ENCODE data around the gene TET3. TPM values are rescaled to one million over a fixed set of nuclear protein-coding genes. Genes with fewer than 3 reads are reported as not detected.

TET3 gene
- total RNA-seq, 1 donor from 2014 or later, result 12.3 TPM

DNA sequence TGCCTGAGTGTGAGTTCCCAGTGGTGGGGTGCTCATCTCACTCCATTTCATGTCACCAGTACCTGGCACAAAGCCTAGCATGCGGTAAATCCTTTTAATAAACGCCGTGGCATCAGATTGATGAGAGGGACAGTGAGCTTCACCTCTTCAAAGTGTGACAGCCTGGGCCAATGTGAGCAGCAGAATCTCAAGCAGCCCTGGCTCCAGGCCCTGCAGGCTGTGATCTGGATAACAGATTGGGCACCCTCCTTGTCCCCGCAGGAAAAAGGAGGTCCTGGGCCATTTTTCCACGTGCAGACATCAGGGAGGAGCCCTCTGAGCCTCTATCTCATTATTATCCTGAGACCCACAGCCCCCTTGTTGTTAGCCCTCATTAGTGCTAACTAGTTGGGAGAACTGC lies 34.8 kb downstream of the TET3 start:
- H3K9me3 ChIP-seq, result no peaks in the 10 kb centered on the region
- intact Hi-C loops (cut with DNase I), result no loop called here
- no peak overlapping the region for H3K27ac ChIP-seq
- H3K4me1 ChIP-seq, result no peaks in the 10 kb centered on the region
- H3K36me3 ChIP-seq, result no peaks in the 10 kb centered on the region
- DNase-seq (ENCODE audit: extremely low spot score in 2 of 2), result no peak
- H3K27me3 ChIP-seq, result no peaks in the 10 kb centered on the region
- H3K4me3 ChIP-seq, result no peak overlapping the region
- TF ChIP-seq, protein P1, sequence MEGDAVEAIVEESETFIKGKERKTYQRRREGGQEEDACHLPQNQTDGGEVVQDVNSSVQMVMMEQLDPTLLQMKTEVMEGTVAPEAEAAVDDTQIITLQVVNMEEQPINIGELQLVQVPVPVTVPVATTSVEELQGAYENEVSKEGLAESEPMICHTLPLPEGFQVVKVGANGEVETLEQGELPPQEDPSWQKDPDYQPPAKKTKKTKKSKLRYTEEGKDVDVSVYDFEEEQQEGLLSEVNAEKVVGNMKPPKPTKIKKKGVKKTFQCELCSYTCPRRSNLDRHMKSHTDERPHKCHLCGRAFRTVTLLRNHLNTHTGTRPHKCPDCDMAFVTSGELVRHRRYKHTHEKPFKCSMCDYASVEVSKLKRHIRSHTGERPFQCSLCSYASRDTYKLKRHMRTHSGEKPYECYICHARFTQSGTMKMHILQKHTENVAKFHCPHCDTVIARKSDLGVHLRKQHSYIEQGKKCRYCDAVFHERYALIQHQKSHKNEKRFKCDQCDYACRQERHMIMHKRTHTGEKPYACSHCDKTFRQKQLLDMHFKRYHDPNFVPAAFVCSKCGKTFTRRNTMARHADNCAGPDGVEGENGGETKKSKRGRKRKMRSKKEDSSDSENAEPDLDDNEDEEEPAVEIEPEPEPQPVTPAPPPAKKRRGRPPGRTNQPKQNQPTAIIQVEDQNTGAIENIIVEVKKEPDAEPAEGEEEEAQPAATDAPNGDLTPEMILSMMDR (IDR thresholded peaks at IDR 0.05), result no peak
- TF ChIP-seq POLR2A (IDR thresholded peaks at IDR 0.05) (no peak), POLR2AphosphoS5 (IDR thresholded peaks at IDR 0.05; ENCODE audit: insufficient read depth in 1 of 2, low read depth in 1 of 2) (no peak)

DNA sequence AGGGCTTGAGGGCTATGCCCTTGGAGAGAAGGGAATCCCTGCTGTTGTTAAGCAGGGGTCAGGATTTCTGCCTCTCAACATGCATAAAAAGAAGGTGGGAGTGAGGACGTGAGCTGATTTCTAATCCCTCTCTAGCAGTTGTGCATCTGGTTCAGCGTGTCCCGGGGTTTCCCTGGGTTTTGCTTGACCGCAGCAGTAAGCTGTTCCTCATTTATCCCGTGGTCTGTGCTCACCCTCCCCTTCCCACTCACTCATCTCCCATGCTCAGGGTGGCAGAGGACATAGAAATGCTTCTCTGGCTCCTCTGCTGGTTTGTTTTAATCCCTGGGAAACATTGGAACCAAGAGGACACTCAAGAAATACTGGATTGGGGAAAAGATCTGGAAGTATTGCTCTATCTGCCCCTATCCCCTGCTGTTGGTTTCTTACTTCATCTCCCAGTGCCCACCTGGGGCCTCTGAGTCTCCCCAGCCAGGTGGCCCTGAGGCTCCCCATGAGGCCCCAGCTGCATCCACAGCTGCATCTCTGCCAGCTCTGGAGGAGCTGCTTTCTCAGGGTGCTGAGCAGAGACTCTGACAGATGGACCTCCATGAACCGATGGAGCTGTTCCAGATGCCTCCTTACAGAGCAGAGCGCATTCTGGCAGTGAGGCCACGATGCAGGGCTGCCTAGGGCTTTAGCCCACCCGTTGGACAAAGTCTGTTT lies 36.1 kb downstream of the TET3 start:
- intact Hi-C loops (cut with DNase I), result loop anchor here (2.0 kb wide), 1 partner anchor 64 kb away; no protein-coding TSS in a partner anchor
- TF ChIP-seq POLR2AphosphoS5 (IDR thresholded peaks at IDR 0.05; ENCODE audit: insufficient read depth in 1 of 2, low read depth in 1 of 2) (no peak), POLR2A (IDR thresholded peaks at IDR 0.05) (no peak)
- TF ChIP-seq, protein P1 (IDR thresholded peaks at IDR 0.05), result no peak
- Histone ChIP-seq H3K4me1 (no peaks in the 10 kb centered on the region), H3K27me3 (no peaks in the 10 kb centered on the region), H3K36me3 (no peaks in the 10 kb centered on the region), H3K9me3 (no peaks in the 10 kb centered on the region), H3K27ac (no peak overlapping the region), H3K4me3 (no peak overlapping the region)
- DNase-seq (ENCODE audit: extremely low spot score in 2 of 2), result no peak

DNA sequence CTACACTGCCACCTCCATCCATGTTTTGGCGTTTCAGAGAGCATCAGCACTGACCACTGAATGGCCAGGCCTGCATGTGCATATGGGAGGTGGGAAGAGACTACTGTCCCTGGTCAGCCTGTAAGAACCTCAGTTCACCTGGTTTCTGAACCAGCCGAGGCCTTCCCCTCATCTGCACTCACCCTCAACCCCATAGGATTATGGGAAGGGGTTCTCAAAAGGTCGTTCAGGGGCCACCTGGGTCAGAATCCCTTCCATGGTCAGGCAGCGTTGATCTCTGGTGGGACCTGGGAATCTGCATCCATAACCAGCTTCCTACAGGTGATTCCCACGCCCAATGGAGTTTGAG lies 36.7 kb downstream of the TET3 start:
- no peak overlapping the region for H3K27ac ChIP-seq
- H3K9me3 ChIP-seq, result no peaks in the 10 kb centered on the region
- no peaks in the 10 kb centered on the region for H3K4me1 ChIP-seq
- H3K27me3 ChIP-seq, result no peaks in the 10 kb centered on the region
- no peaks in the 10 kb centered on the region for H3K36me3 ChIP-seq
- TF ChIP-seq POLR2AphosphoS5 (IDR thresholded peaks at IDR 0.05; ENCODE audit: insufficient read depth in 1 of 2, low read depth in 1 of 2), result no peak
- no peak for TF ChIP-seq POLR2A (IDR thresholded peaks at IDR 0.05)
- TF ChIP-seq, protein P1 (IDR thresholded peaks at IDR 0.05), result no peak
- no peak for DNase-seq (ENCODE audit: extremely low spot score in 2 of 2)
- H3K4me3 ChIP-seq, result no peak overlapping the region
- intact Hi-C loops (cut with DNase I), result loop anchor here (2.0 kb wide), 1 partner anchor 63 kb away; no protein-coding TSS in a partner anchor

DNA sequence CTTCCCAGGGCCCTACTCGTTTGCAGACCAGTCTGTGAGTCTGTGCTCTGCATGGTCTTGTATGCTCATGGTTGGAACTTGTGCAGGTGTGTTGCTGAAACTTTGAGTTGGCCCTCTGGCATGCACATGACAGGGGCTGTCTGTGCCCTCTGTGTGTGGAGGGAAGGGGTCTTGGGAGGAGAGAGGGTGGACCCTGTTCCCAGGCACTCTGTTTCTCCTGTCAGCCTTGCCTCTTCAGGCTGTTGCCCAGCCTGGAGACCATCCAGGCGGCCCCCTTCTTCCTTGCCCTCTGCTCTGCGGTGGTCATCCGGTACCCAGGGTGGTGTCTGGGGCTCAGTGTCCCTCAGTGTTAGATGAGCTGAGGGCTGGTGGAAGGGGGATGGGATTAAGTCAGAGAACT lies 39.5 kb downstream of the TET3 start:
- H3K4me1 ChIP-seq, result no peaks in the 10 kb centered on the region
- H3K9me3 ChIP-seq, result no peaks in the 10 kb centered on the region
- H3K36me3 ChIP-seq, result no peaks in the 10 kb centered on the region
- intact Hi-C loops (cut with DNase I), result no loop called here
- DNase-seq (ENCODE audit: extremely low spot score in 2 of 2), result no peak
- H3K27ac ChIP-seq, result no peak overlapping the region
- no peaks in the 10 kb centered on the region for H3K27me3 ChIP-seq
- no peak overlapping the region for H3K4me3 ChIP-seq
- TF ChIP-seq POLR2A (IDR thresholded peaks at IDR 0.05) (no peak), POLR2AphosphoS5 (IDR thresholded peaks at IDR 0.05; ENCODE audit: insufficient read depth in 1 of 2, low read depth in 1 of 2) (no peak)
- TF ChIP-seq, protein P1 (IDR thresholded peaks at IDR 0.05), result no peak

DNA sequence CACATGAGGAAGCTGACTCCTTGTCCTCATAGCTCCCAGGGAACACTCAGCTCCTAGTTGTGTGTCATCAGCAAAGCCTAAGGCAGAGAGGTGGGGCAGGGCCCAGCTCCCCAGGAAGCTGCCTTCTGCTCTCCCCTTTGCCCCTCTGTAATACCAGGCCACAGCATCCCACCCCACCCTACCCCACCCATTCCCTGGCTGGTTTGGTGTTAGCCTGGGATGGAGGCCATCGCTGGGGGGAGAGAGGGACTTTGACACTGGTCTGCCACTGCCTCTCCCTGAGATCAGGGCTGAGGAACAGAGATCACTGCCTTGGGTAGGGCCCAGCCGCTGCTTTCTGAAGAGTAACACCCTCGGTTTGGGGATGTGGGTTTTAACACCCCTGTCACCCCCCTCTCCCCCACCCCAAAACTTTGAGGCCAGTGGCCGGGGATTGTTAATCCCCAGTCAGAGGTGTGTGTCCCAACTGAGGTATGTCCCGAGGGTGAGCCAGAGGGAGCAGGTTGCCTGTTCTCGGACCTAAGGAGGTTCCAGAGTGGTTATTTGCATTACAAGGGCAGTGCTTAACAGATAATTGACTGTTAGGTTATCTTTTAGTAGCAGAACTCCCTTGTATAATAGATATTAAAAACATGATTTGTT lies 41.4 kb downstream of the TET3 start:
- H3K27ac ChIP-seq, result no peak overlapping the region

More for the DNA sequence above, 41.4 kb downstream of the TET3 start:
- Histone ChIP-seq H3K4me1 (no peaks in the 10 kb centered on the region), H3K36me3 (no peaks in the 10 kb centered on the region), H3K4me3 (no peak overlapping the region), H3K9me3 (no peaks in the 10 kb centered on the region), H3K27me3 (no peaks in the 10 kb centered on the region)
- DNase-seq (ENCODE audit: extremely low spot score in 2 of 2), result no peak
- intact Hi-C loops (cut with DNase I), result no loop called here
- TF ChIP-seq POLR2AphosphoS5 (IDR thresholded peaks at IDR 0.05; ENCODE audit: insufficient read depth in 1 of 2, low read depth in 1 of 2) (no peak), POLR2A (IDR thresholded peaks at IDR 0.05) (no peak)
- TF ChIP-seq, protein P1 (IDR thresholded peaks at IDR 0.05), result no peak

Measured in vagina (tissue), 2 donors.